GM21786 (cell line): ENCODE data around the gene PTGS1.
"Not testable (repeated sequence)": the region's sequence is repeated elsewhere in the genome, so short reads cannot be mapped to it uniquely, and the experiment has no call there.

Experiments
- ATAC-seq: cut with Tn5 transposase; IDR thresholded peaks from one replicate; pipeline ENCODE4 v1.9.1; 2021; ENCODE audit not compliant: unreplicated experiment

Gene PTGS1

DNA sequence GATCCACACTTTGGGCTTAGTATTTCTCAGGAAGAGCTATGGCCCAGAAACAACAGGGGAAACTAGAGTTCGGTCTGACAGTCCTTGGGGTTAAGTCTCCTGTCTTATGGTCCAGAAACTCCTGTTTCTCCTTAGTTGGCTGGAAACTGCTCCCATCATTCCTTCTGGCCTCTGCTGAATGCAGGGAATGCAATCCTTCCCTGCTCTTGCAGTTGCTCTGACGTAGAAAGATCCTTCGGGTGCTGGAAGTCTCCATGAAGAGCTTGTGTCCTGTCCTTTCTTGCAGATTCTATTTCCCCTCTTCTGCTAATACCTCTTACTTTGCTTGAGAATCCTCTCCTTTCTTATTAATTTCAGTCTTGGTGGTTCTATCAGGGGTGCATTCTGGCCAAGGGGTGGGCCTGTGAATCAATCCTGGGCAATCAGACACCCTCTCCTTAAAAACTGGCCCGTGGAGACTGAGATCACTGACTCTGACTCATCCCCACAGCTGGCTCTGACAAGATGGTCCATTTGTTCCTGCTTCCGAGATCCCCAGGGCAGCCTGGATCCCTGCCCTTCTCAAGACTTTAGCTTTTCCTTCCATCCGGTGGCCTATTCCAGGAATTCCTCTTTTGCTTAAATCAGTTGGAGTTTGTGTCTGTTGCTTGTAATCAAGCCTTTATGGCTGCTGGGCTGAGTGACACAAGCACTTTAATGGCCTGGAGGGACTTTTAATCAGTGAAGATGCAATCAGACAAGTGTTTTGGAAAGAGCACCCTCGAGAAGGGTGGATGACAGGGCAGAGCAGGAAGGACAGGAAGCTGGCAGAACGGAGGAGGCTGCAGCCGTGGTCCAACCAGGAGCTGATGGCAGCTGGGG lies 23.7 kb downstream of the PTGS1 start:
- no peak for ATAC-seq

DNA sequence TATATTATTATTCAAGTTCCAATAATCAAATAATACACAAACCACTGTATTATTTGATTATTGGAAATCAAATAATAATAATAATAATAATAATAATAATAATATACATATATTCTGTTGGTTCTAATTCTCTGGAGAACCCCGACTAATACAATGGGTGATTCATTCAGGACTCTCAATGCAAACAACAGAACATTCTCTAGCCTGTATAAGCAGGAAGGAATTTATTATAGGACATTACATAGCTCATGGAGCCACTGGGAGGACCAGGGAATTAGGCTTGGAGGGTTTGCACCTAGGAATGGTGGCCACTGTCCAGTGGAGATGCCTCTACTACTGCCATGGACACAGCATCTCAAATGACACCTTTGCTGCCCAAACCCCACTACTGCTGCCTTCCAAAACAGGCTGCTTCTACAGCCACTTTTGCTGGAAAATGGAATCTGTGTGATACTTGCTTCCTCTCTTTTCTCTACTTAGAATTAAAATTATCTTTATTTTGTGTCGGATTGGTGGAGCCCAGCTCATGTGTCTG lies 25.9 kb downstream of the PTGS1 start:
- ATAC-seq, result no peak

DNA sequence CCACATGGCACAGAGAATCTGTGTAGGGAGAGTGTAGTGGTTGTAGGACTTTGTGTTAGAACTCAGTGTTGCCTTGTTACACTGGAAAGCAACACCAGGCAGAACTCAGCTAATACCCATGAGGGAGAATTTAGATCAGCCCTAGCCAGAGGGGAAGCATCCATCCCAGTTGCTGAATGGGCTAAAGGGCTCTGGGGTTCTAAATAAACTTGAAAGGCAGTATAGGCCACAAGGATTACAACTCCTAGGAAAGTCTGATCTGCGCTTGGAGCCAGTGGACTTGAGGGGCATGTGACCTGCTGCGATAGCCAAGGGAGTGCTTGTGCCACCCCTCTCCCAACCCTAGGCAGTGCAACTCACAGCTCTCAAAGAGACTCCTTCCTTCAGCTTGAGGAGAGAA lies 26.9 kb downstream of the PTGS1 start:
- ATAC-seq, result no peak

- ATAC-seq, result no peak
Observed at GRCh38 chr9:122398371-122398924, 27.6 kb downstream of the PTGS1 start.

DNA sequence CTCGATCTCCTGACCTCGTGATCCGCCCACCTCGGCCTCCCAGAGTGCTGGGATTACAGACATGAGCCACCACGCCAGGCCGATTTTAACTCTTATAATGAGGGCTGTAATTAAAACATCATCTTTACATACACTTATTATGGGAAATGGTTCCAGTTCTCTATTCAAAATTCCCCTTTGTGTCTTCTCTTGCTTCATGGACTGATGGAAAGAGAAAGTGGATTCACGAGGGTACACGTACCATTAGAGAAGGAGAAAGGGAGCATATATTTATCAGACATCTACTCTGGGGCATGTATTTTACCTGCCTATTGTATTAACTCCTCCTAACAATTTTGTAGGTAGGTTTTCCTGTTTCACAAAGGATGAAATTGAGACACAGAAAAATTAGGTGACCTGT lies 31.1 kb downstream of the PTGS1 start:
- ATAC-seq, result no peak

DNA sequence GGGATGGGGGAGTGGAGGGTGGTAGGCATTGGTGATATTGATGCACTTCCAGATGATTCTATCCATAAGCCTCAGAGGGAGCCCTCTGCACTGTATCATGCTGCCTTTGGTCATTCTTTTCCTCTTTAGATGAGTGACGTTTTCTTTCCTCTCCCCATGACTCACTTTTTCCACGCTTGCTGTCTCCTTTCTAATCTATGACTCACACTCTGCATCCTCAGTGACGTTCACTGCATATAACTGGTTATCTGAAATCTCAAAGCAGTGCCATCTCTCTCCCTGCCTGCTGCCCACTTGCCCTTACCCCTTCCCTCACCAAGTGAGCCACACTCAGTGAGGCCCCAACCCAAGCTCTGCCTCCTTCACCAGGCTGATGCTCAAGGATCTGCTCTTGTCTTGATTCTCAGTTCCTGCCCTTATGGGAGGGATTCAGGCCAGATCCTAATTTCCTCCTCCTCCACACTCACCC lies 31.6 kb downstream of the PTGS1 start:
- no peak for ATAC-seq

- ATAC-seq, result no peak
Observed at GRCh38 chr9:122402874-122403273, 32.0 kb downstream of the PTGS1 start.

DNA sequence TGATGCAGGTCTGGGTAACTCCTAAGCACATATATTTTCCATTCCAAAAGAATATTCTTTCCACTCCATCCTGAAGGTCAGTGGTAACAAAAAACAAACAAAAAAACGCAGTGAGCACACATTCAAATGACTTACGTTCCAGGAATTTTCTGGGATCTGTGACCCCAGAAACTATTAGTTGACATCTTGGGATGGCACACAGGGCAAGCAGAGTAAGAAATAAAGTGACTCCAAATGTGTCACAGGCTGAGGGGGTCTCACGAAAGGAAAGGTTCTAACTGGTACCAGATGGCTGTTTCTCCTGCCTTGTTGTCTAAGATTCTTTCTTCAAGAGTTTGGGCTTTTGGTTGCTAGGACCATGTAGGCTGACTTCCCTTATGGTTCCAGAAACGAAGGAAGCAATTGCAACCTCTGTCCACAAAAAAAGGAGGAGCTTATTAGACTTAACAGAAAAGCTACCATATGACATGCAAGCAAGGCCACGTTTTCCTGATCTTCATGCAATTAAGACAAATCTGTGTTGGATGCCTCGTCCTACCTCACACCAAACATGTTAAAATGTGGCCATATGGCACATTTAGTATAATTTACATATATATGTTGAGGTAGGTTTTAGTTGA lies 32.7 kb downstream of the PTGS1 start:
- no peak for ATAC-seq

GRCh38 chr9:122405304-122406069 lies 34.7 kb downstream of the PTGS1 start:
- not testable (repeated sequence) for ATAC-seq

- no peak for ATAC-seq
Observed at GRCh38 chr9:122406070-122406890, 35.5 kb downstream of the PTGS1 start.

DNA sequence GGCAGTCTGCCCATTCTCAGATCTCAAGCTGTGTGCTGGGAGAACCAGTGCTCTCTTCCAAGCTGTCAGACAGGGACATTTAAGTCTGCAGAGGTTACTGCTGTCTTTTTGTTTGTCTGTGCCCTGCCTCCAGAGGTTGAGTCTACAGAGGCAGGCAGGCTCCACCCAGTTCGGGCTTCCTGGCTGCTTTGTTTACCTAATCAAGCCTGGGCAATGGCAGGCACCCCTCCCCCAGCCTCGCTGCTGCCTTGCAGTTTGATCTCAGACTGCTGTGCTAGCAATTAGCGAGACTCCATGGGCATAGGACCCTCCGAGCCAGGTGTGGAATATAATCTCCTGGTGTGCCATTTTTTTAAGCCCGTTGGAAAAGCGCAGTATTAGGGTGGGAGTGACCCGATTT lies 43.3 kb downstream of the PTGS1 start:
- not testable (repeated sequence) for ATAC-seq

- no peak for ATAC-seq
Observed at GRCh38 chr9:122418016-122418415, 47.2 kb downstream of the PTGS1 start.

DNA sequence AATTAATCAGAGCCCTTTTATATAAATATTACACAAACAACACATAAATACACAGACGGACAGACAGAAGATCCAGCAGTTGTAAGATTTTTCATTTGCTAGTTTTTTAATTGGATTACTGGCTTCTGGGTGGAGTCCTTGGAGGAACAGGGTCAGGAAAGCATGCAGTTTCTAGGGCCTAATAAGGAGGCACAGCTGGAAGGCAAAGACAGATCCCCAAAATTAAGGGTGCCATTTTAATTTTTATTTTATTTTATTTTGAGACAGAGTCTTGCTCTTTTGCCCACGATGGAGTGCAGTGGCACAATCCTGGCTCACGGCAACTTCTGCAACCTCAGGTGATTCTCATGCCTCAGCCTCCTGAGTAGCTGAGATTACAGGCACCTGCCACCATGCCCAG lies 49.5 kb downstream of the PTGS1 start:
- no peak for ATAC-seq

- ATAC-seq, result no peak
Observed at GRCh38 chr9:122425087-122425486, 54.3 kb downstream of the PTGS1 start.

- no peak for ATAC-seq
Observed at GRCh38 chr9:122426723-122427122, 55.9 kb downstream of the PTGS1 start.

DNA sequence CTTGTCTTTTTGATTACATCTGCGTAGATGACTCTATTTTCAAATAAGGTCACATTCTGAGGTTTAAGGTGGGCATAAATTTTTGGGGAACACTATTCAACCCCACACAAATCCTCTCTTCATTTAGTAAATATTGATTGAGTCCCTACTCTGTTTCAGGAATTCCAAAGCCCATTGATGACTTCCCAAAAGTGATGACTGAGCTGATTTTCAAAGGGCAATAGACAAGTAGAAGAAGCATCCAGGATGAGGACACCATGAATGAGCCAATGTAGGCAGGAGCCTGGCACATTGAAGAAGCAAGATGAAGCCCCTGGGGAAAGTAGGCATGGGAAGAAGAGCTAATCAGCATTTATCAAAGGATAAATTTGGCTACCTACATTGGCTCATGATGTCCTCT lies 71.7 kb downstream of the PTGS1 start:
- no peak for ATAC-seq

GRCh38 chr9:122444041-122444733 lies 73.4 kb downstream of the PTGS1 start:
- no peak for ATAC-seq
